NB4 (cell line): ENCODE measurements around the gene EPM2AIP1.

Source experiments
- CTCF ChIP-seq: IDR thresholded peaks from one replicate; pipeline ENCODE4 v1.5.1; 2012; ENCODE audit warnings: low read depth, low read length
- MYC ChIP-seq: IDR thresholded peaks from 2 replicates; pipeline ENCODE4 v1.6.1; 2011; ENCODE audit warnings: low read depth, low read length
- POLR2A ChIP-seq: IDR thresholded peaks from 2 replicates; pipeline ENCODE4 v1.6.1; 2011; ENCODE audit warnings: mild to moderate bottlenecking; ENCODE audit not compliant: insufficient read length; ENCODE audit errors: extremely low read depth
- TF ChIP-seq, protein P1 (sequence below): IDR thresholded peaks from 2 replicates; pipeline ENCODE4 v1.6.1; 2011; ENCODE audit warnings: low read depth, low read length

DNA sequence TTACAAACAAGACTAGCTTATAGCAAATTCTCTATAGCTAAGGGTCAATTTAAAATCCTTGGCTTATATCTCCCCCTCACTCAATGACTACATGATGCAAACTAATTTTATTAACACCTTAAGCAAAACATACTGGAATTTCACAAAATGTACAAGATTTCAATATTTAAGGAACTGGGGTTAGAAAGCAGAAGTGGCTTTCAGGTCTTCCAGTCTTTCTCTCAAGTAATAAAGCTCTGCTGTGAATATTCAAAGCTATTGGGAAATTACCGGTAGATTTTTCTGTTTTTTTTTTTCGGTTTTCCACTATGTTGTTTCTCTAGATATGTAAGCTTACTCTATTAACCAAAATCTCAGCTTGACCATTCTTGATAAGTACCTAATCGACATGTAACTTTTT, 3.9 kb downstream of the EPM2AIP1 start:
- TF ChIP-seq CTCF (no peak), POLR2A (no peak), MYC (no peak)
- TF ChIP-seq, protein P1, sequence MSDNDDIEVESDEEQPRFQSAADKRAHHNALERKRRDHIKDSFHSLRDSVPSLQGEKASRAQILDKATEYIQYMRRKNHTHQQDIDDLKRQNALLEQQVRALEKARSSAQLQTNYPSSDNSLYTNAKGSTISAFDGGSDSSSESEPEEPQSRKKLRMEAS, result no peak
